Measurements from ENCODE around the gene ATP6AP1. TPM values are rescaled to one million over a fixed set of nuclear protein-coding genes. Genes with fewer than 3 reads are reported as not detected.

The ATP6AP1 gene, protein sequence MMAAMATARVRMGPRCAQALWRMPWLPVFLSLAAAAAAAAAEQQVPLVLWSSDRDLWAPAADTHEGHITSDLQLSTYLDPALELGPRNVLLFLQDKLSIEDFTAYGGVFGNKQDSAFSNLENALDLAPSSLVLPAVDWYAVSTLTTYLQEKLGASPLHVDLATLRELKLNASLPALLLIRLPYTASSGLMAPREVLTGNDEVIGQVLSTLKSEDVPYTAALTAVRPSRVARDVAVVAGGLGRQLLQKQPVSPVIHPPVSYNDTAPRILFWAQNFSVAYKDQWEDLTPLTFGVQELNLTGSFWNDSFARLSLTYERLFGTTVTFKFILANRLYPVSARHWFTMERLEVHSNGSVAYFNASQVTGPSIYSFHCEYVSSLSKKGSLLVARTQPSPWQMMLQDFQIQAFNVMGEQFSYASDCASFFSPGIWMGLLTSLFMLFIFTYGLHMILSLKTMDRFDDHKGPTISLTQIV
- total RNA-seq (ENCODE audit: low replicate concordance), result 22.6 and 47.4 TPM in 2 replicates

DNA sequence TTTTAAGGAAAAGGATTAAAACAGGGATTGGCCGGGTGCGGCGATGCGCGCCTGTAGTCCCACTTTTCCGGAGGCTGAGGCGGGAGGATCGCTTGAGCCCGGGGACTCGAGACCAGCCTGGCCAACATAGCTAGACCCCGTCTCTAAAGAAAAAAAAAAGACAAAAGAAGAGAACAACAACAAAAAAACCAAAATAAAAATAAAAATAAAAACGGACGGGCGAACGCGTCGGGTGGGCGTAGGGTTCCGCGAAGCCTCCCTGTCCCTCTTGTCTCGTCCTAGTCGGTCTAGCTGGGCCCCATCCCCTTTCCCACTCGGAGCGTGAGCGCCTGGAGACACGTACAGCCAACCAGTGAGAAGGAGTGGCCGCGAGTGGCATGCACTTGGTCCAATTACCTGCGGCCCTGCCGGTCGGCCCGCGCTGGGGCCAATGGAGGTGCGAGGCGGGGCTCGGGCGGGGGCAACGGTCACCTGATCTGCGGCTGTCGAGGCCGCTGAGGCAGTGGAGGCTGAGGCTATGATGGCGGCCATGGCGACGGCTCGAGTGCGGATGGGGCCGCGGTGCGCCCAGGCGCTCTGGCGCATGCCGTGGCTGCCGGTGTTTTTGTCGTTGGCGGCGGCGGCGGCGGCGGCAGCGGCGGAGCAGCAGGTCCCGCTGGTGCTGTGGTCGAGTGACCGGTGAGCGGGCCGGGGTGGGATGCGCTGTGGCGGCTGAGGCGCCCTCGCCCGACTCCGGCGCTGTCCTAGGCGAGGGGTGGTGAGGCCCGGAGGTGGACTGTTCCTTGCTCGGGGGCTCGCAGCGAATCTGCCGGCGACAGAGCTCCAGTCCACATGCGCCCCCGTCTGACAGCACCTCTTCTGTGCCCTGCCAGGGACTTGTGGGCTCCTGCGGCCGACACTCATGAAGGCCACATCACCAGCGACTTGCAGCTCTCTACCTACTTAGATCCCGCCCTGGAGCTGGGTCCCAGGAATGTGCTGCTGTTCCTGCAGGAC, at the start of gene ATP6AP1:
ATP6AP1 (plus strand) TSS at position 502 of the 996 bp plus-strand sequence; CDS start at position 518, 16 bp downstream.
- Histone ChIP-seq H3K79me2 (ENCODE audit: low read depth) (peaks cover 16% of the 10 kb centered on the region), H2AFZ (replicated peaks) (no peak within 1 kb of the TSS), H3K9me3 (ENCODE audit: low read depth) (no peaks in the 10 kb centered on the region), H3K4me2 (peak within 1 kb of the TSS; percentile 79), H3K27ac (no peak within 1 kb of the TSS), H3K36me3 (no peaks in the 10 kb centered on the region), H3F3A (ENCODE audit: low read depth) (peaks cover 7% of the 10 kb centered on the region), H4K20me1 (ENCODE audit: low read depth) (no peaks in the 10 kb centered on the region), H3K4me3 (peak within 1 kb of the TSS; percentile 65), H3K4me1 (no peaks in the 10 kb centered on the region), H3K27me3 (no peaks in the 10 kb centered on the region), H3K9ac (peak within 1 kb of the TSS; percentile 31)
- TF ChIP-seq EZH2phosphoT487 (IDR thresholded peaks at IDR 0.05) (no peak), CTCF (IDR thresholded peaks at IDR 0.05) (no peak), EZH2 (IDR thresholded peaks at IDR 0.05) (no peak)
- peak; percentile 93 for DNase-seq (ENCODE audit: low spot score)
- Mint-ChIP-seq H3K4me1 (peaks cover 17% of the 10 kb centered on the region), H3K36me3 (peaks cover 6% of the 10 kb centered on the region), H3K4me3 (peak within 1 kb of the TSS; percentile 84), H3K27me3 (ENCODE audit: insufficient read depth, low read depth) (peaks cover 9% of the 10 kb centered on the region), H3K9me3 (peaks cover 26% of the 10 kb centered on the region), H3K27ac (no peak within 1 kb of the TSS)

GRCh38 chrX:154378799-154379568, 49.5 kb upstream of the ATP6AP1 start, which contains the start of gene EMD:
TSS of gene EMD (plus strand) at chrX:154379295. CDS start at chrX:154379485, 190 bp downstream.
- Mint-ChIP-seq H3K27me3 (ENCODE audit: insufficient read depth, low read depth) (no peaks in the 10 kb centered on the region), H3K4me1 (peaks cover 14% of the 10 kb centered on the region), H3K36me3 (peaks cover 2% of the 10 kb centered on the region), H3K9me3 (peaks cover 19% of the 10 kb centered on the region), H3K4me3 (peak within 1 kb of the TSS; percentile 89), H3K27ac (no peak within 1 kb of the TSS)
- TF ChIP-seq EZH2phosphoT487 (IDR thresholded peaks at IDR 0.05), result no peak
- Histone ChIP-seq H3K4me3 (peak within 1 kb of the TSS; percentile 76), H3K4me1 (peaks cover 4% of the 10 kb centered on the region), H2AFZ (replicated peaks) (no peak within 1 kb of the TSS), H3K9me3 (ENCODE audit: low read depth) (no peaks in the 10 kb centered on the region), H3K27me3 (peaks cover 11% of the 10 kb centered on the region), H3K36me3 (no peaks in the 10 kb centered on the region), H4K20me1 (ENCODE audit: low read depth) (peaks cover 14% of the 10 kb centered on the region), H3K9ac (peak within 1 kb of the TSS; percentile 98), H3K27ac (peak within 1 kb of the TSS; percentile 97), H3F3A (ENCODE audit: low read depth) (peaks cover 26% of the 10 kb centered on the region), H3K4me2 (peak within 1 kb of the TSS; percentile 80), H3K79me2 (ENCODE audit: low read depth) (peaks cover 18% of the 10 kb centered on the region)
- peak; percentile 97 for DNase-seq (ENCODE audit: low spot score)

- H3K9ac ChIP-seq, result peak overlapping the region; percentile 98
Measured at GRCh38 chrX:154379569-154379951, 48.9 kb upstream of the ATP6AP1 start.

More at GRCh38 chrX:154379569-154379951, 48.9 kb upstream of the ATP6AP1 start:
- Mint-ChIP-seq H3K4me3 (peak overlapping the region; percentile 89), H3K4me1 (peaks cover 14% of the 10 kb centered on the region), H3K36me3 (peaks cover 2% of the 10 kb centered on the region), H3K9me3 (peaks cover 19% of the 10 kb centered on the region), H3K27me3 (ENCODE audit: insufficient read depth, low read depth) (peaks cover 3% of the 10 kb centered on the region), H3K27ac (no peak overlapping the region)
- TF ChIP-seq EZH2 (IDR thresholded peaks at IDR 0.05), result no peak
- TF ChIP-seq EZH2phosphoT487 (IDR thresholded peaks at IDR 0.05), result no peak
- TF ChIP-seq CTCF (IDR thresholded peaks at IDR 0.05), result no peak
- peaks cover 14% of the 10 kb centered on the region for H4K20me1 ChIP-seq (ENCODE audit: low read depth)
- H3K9me3 ChIP-seq (ENCODE audit: low read depth), result no peaks in the 10 kb centered on the region
- peak overlapping the region; percentile 77 for H3K4me2 ChIP-seq
- H3K4me1 ChIP-seq, result peaks cover 4% of the 10 kb centered on the region
- H3K4me3 ChIP-seq, result peak overlapping the region; percentile 76
- peak overlapping the region; percentile 96 for H3K27ac ChIP-seq
- H3K36me3 ChIP-seq, result no peaks in the 10 kb centered on the region
- peaks cover 26% of the 10 kb centered on the region for H3F3A ChIP-seq (ENCODE audit: low read depth)
- DNase-seq (ENCODE audit: low spot score), result no peak
- no peak overlapping the region for H2AFZ ChIP-seq (replicated peaks)
- H3K27me3 ChIP-seq, result peaks cover 10% of the 10 kb centered on the region
- peaks cover 18% of the 10 kb centered on the region for H3K79me2 ChIP-seq (ENCODE audit: low read depth)
